ENCODE measurements around the gene CCDC171.
"Not testable (repeated sequence)": the region's sequence is repeated elsewhere in the genome, so short reads cannot be mapped to it uniquely, and the experiment has no call there.

The CCDC171 gene

DNA sequence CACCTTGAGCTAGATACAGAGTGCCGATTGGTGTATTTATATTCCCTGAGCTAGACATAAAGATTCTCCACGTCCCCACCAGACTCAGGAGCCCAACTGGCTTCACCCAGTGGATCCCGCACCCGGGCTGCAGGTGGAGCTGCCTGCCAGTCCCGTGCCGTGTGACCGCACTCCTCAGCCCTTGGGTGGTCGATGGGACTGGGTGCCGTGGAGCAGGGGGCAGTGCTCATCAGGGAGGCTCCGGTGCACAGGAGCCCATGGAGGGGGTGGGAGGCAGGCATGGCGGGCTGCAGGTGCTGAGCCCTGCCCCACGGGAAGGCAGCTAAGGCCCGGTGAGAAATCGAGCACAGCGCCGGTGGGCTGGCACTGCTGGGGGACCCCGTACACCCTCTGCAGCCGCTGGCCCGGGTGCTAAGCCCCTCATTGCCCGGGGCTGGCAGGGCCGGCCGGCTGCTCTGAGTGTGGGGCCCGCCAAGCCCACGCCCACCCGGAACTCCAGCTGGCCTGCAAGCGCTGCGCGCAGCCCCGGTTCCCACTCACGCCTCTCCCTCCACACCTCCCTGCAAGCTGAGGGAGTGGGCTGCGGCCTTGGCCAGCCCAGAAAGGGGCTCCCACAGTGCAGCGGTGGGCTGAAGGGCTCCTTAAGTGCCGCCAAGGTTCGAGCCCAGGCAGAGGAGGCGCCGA, 147.2 kb downstream of the CCDC171 start:
- not testable (repeated sequence) for DNase-seq

DNA sequence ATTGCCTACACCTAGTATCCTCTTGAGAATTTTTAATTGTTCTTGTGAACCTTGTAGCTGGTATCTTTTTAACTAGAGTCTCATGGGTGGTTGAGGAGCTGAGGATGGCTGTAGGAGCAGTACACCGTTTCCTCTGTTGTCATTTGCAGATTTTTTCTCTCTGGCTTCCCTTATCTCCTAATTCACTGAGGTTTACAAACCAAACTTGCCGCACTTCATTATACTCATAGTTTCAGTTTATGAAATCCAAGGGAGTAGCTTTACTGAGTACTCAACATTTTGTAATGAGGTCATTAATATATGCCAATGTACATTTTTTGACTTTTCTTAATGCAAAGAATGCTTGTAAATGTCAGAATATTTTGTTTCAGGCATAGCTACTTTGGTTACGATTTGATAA, 154.2 kb downstream of the CCDC171 start:
- DNase-seq: no peak

DNA sequence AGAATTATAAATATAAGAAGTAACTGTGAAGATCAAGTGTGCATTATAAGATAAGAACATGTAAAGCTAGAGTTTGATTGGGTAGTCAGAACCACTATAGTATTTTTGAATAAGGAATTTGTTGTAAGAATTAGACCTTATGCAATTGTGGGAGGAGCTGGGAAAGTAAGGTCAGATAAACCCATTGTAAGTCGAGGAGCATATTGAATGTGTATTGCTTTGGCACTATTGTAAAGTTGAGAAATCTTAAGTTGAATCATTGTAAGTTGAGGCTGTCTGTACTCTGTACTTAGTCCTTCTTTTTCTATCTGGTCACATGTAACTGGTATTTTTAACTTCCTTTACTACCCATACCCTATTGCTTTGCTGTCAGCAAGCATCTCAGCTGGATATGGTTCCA, 158.7 kb downstream of the CCDC171 start:
- no peak for DNase-seq

DNA sequence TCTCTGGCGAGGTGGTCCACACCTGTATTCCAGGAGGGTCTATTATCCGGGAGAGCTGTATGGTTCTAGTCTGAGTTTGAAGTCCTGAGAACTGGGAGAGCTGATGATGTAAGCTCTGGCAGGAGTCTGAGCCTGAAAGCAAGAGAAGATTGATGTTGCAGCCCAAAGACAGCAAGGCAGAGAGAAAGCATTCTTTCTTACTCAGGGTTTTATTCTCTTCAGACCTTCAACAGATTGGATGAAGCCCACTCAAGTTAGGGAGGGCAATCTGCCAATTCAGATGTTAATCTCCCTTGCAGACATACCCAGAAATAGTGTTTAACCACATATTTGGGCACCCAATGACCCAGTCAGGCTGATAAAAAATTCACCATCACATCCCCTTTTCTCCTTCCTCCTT, 159.1 kb downstream of the CCDC171 start:
- DNase-seq: no peak

DNA sequence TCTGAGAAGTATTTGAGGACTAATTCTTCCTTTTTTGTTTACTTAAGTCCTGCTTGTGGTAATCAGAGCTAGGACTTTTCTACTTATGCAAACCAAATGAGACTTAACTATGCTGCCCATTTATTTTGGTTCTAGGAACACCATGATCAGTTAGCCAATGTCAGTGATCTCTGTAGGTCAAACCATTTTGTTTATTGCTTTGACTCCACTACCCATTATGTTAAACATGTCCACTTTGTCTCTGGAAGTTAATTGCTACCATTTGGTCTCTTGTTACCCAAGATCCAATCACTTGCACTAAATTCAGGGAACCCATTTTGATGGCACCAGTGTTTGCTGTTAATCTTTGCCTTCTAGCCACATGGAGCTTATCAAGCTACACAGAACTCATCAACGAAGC, 161.9 kb downstream of the CCDC171 start:
- no peak for DNase-seq

DNA sequence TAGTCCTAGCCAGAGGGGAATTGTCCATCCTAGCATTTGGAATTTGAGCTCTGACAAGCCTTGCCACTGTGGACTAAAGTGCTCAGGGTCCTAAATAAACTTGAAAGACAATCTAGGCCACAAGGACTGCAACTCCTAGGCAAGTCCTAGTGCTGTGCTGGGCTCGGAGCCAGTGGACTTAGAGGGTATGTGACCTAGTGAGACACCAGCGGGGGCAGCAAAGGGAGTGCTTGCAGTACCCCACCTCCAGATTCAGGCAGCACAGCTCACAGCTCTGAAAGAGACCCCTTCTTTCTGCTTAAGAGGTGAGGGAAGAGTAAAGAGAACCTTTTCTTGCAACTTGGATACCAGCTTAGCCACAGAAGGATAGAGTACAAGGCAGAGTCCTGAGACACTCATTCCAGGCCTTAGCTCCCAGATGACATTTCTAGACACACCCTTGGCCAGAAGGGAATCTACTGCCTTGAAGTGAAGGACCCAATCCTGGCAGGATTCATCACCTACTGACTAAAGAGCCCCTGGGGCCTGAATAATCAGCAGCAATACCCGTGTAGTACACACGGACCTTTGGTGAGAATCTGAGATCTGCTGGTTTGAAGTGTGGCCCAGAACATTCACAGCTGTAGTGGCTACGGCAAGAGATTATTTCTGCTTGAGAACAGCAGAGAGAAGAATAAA, 164.6 kb downstream of the CCDC171 start:
- DNase-seq: no peak

DNA sequence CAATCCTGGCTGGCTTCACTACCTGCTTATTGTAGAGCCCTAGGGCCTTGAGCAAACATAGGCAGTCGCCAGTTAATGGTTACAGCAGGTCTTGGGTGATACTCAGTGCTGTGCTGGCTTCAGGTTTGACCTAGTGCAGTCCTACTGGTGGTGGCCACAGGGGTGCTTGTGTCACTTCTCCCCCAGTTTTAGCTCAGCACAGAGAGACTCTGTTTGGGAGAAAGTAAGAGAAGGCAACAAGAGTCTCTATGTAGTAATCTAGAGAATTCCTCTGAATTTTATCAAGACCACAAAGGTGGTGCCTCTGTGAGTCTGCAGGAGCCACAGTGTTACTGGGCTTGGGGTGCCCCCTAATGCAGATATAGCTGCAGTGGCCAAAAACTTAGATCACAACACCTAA, 165.6 kb downstream of the CCDC171 start:
- DNase-seq: no peak

DNA sequence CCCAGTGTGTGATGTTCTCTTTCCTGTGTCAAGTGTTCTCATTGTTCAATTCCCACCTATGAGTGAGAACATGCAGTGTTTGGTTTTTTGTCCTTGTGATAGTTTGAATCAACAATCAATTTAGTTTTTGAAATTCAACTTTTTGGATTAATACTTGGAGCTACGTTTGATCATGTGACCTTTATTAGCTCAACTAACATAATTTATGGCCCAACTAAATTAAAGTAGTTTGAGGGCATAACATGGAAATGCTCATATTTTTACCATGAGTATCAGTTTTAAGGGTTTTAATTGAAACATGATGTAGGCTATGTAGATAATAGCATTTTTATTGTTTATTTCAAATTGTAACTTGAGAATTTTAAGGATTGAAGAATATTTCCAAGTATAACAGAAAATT, 168.0 kb downstream of the CCDC171 start:
- DNase-seq: no peak

DNA sequence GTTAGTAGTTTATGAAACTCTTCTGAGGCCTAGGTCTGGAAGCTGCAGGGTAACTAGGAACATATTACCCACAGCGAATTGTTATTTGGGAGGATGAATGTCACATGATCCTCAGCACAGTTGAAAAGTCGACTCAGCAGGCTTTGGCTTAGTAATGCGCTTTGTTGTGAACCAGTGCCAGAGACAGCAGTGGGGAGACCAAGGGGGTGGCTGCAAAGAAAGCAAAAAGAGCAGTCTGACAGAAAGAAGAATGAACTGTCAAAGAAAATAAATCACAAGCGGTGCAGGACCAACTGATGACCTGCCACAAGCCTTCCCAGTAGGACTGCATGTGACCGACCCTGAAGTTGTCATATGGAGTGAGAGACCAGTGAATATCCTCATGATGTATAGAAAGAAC, 170.0 kb downstream of the CCDC171 start:
- DNase-seq: no peak

DNA sequence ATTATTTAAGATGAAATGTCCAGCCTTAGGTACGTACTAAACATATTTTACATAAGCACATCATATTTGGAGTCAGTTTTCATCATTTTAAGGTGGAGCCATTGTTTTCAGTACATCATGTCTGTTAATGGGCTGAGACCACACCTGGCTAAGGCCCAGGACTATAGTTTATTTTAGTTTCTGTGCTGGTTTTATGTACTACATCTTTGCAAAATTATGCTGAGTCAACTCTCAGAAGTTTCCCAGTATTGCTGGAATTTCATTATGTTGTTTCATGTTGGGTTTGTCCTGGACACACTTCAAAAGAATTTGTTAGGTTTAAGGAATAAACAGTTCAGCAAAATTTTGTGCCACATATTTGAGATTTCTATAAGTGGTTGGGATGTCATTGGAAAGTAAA, 171.2 kb downstream of the CCDC171 start:
- DNase-seq: no peak

DNA sequence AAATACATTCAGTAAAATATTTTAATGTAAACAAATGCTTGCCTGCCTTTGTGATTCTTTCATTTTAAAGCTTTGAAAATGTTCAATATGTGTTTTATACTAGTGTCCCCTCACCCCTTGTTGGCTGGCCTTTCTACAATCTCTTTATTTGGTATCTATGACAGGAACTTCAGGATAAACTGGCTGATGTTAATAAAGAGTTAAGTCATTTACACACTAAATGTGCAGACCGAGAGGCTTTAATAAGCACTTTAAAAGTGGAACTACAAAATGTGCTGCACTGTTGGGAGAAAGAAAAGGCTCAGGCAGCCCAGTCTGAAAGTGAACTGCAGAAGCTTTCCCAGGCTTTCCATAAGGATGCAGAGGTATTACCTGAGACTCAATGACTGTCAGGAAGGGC, 171.8 kb downstream of the CCDC171 start:
- no peak for DNase-seq

DNA sequence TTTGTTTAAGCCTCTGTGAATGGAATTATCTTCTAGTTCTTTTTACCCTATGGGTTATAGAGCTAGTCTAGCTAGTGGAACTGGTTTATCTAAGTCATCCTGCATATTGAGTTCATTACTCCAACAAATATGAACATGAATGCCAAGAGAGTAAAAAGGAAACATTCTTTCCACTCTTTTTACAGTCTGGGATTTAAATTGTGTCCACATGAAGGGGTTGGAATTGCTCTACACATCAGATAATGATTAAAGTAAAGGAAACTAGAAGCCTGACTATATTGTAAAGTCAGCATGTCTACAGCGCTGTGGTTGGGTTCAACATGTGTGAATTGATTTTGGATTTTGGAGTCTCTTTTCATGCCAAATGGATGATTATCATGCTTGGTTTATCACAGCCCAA, 173.1 kb downstream of the CCDC171 start:
- DNase-seq: no peak

DNA sequence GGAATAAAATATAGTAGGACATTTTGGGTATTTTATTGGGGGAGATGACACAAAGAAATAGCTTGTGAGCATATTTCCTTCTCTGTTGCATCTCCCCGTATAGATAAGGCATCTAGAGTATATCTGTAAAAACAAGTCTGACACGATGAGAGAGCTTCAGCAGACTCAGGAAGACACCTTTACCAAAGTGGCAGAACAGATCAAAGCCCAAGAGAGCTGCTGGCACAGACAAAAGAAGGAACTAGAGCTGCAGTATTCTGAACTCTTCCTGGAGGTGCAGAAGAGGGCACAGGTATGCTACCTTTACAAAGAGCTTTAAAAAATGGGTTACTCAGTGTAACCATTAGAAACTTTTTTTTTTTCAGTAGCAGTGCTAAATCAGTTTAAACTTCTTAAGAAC, 176.7 kb downstream of the CCDC171 start:
- DNase-seq: no peak

DNA sequence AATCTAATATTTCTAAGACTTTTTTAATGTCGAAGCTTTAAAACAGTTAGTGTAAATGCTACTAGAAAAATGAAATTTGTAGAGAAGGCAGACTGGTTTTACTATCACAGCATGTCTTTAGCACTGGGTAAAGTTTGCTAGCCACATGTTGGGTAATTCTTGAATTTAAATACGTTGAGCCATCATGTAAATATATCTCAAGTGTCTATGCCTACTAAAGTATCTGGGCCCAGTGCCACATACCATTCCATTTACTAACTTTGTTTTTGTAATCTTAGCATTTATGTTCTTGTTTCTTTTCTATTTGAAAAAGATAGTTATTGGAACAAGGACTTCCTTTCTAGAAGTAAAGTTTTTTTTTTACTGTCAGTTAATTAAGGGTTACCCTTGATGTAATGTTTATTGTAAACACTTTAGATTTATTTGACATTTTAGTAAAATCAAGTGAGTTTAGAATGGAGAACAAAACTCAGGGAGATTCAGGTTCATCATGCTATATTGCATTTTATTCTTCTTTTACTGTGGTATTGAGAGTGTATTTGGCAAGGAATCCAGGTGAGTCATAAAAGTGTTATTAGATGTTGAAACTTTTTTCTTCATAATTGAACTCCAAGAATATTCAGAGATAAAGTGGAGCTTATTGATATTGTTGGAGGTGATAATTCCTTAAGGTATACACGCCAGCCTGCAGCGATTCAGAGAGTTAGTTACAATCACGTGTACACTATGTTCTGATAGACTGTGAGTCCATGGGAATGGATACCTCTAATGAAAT, 182.4 kb downstream of the CCDC171 start:
- DNase-seq: no peak

DNA sequence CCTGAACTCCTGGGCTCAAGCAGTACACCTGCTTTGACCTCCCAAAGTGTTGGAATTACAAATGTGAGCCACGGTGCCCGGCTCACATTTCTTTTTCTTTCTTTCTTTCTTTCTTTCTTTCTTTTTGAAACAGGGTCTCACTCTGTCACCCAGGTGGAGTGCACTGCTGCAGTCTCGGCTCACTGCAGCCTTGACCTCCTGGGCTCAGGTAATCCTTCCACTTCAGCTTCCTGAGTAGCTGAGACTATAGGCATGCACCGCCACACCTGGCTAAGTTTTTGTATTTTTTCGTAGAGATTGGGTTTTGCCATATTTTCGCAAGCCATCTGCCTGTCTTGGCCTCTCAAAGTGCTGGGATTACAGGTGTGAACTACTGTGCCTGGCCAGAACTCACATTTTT, 183.7 kb downstream of the CCDC171 start:
- DNase-seq: no peak

DNA sequence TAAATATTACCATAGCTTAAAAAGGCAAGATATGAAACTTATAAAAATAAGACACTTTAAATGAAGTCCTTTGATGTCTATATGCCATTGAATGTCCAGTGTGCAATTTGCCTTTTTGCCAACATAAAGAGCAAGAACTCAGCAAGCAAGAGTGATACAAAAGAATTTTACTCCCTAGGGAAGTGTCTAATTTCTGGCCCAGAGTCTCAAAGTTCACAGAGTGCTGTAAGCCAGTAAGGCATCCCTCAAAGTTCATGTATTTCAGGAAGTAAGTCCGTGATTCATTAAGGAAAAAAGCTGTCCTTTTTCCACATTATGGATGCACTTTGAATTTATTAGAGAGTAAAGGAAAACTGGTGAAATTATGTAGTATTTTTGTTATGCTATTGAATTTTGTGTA, 185.2 kb downstream of the CCDC171 start:
- no peak for DNase-seq

DNA sequence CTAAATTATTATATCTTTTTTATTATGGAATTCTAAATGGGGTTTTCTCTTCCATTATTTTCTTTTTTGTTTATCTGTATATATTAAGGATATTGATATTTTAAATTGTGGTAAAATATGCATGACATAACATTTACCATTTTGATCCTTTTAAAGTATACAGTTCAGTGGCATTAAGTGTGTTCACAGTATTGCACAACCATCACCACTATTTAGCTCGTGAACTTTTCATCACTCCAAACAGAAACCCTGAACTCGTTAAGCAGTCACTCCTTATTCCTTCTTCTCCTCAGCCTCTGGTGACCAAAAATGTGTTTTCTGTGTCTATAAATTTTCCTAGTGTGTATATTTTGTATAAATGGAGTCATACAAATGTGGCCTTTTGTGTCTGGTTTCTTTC, 188.2 kb downstream of the CCDC171 start:
- no peak for DNase-seq

DNA sequence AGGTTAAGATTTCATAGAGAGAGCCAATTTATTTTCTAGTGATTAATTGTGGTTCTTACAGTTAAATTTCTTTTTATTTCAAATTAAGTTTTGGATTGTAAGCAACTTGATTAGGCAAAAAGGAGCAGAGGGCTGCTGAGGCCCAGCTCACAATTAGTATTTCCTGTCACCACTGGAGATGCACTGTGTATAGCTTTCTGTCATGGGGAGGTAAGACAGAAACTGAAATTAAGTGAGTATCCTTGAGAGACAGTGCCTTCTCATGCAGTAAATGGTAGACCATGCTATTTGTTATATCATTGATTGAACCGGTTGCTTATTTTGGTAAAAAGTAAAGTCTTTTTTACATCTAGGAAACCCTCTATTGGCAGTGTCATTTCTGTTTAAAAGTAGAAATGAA, 190.7 kb downstream of the CCDC171 start:
- DNase-seq: no peak

DNA sequence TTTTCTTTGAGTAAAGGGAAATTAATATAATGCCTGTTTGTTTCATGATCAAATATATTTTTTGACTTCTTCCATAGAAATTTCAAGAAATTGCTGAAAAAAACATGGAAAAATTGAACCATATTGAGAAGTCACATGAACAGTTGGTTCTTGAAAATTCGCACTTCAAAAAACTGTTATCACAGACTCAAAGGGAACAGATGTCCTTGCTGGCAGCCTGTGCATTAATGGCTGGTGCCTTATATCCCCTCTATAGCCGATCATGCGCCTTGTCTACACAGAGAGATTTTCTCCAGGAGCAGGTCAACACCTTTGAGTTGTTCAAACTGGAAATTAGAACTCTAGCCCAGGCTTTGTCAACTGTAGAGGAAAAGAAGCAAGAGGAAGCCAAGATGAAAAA, 191.4 kb downstream of the CCDC171 start:
- no peak for DNase-seq

DNA sequence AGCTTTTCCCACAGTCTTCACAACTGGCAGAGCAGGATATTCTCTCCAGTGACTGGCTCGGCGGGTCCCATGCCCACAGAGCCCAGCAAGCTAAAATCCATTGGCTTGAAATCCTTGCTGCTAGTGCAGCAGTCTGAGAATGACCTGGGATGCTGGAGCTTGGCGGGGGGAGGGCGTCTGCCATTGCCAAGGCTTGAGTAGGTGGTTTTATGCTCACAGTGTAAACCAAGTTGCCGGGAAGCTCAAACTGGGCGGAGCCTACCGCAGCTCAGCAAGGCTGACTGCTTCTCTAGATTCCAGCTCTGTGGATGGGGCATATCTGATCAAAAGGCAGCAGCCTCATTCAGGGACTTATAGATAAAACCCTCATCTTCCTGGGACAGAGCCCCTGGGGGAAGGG, 194.1 kb downstream of the CCDC171 start:
- no peak for DNase-seq

DNA sequence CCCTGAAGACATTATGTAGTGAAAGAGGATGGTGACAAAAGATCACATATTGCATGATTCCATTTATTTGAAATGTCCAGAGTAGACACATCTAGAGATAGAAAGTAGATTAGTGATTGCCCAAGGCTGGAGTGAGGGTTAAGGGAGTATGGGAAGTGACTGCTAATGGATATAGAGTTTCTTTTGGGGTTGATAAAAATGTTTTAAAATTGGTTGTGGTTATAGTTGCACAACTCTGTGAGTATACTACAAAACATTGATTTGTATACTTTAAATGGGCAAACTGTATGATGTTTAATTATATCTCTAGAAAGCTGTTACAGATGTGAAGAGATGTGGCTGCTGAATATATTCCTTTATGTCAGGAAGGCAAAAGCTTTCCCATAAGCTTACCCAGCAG, 202.8 kb downstream of the CCDC171 start:
- no peak for DNase-seq

DNA sequence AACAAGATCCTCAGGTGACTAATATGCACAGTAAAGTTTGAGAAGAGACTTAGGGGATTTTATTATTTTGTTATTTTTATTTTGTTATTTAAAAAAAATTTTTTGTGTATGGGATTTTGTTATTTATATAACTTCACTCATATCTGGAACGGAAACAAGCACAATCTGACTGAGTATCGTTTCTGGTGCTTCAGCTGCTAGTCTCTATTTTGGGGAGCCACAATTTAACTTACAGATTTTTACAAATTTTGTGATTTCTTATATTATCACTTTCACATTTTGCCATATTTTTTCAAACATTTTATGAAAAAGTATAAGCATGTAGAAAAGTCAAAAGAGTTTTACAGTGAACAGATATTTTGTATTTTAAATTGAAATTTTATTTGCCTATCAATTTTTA, 208.7 kb downstream of the CCDC171 start:
- no peak for DNase-seq

DNA sequence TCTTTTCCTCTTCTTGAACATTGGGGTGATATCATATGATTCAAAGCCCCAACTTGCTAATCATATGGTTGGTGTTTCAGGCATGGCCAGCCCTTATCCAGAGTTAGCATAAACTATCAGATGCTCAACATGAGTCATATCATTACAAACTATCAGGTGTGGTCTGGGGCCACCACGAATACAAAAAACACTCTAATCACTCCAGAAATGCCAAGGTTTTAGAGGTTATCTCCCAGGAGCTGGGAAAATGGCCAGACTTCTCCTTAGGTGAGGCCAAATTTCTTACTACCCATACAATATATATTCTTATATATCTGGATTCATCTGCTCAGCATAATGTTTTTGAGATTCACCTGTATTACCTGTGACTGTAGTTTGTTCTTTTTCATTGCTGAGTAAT, 210.5 kb downstream of the CCDC171 start:
- no peak for DNase-seq

DNA sequence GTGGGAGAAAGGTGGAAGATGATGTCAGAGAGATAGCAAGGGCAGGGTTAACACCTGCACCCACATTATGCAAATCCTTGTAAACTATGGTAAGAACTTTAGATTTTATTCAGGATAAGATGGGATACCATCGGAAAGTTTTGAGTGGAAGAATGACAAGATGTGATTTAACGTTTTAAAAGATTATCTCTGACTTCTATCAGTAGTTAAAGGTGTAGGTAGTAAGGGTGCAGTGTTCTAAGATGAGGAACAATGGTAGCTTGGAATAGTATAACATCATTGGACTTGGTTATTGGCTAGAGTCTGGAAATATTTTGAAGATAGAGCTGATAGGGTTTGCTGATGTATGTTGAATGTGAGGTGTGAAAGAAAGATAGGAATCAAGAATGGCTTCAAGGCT, 211.3 kb downstream of the CCDC171 start:
- no peak for DNase-seq
